ENCODE measurements around the gene ARHGEF33.

DNA sequence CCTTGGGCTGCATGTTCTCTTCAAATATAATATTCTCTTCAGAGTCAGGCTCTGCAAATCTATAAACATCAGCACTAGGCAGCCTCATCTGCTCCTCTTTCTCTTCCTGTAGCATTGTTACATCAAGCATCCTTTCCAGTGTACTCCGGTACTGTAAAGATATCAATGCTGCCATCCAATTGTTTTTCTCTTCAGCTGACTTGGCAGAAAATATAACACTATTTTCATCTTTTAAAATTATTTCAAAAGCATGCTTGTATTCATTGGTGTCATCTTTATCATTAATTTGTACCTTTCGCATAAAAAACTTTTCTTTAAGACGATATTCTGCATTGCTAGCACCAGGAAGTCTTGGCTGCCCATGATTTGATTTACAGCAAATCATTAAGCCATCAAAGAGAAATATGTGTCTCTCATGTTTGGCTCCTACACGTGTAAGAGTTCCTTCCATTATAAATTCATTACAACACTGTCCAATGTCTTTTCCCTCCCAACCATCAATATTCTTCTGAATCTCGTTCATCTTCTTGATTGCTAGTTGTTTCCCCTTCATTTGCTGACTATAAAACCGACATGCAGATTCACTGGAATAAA lies 133.1 kb downstream of the ARHGEF33 start:
- TF ChIP-seq CTCF (IDR thresholded peaks at IDR 0.05; ENCODE audit: poor library complexity, severe bottlenecking) (no peak), EZH2 (IDR thresholded peaks at IDR 0.05; ENCODE audit: borderline replicate concordance, insufficient read depth, low read length, poor library complexity, severe bottlenecking) (no peak), SMC3 (conservative IDR thresholded peaks at IDR 0.05; ENCODE audit: poor library complexity) (no peak)
